Activated CD4-positive, CD25-positive, alpha-beta regulatory T cell (primary cell): ENCODE results near the gene PIKFYVE.
"Not testable (repeated sequence)": the region's sequence is repeated elsewhere in the genome, so short reads cannot be mapped to it uniquely, and the experiment has no call there.

Experiments used
- DNase-seq, 4 experiments: peaks; one replicate each; lab custom pipeline; 2025; lab: John Stamatoyannopoulos, UW

PIKFYVE gene

GRCh38 chr2:208304695-208305094 is 38.6 kb downstream of the PIKFYVE start:
- DNase-seq = no peak

- DNase-seq = no peak
These were observed 40.2 kb downstream of the PIKFYVE start for GRCh38 chr2:208306291-208306690.

- no peak for DNase-seq
These were observed 45.3 kb downstream of the PIKFYVE start for GRCh38 chr2:208311321-208311720.

GRCh38 chr2:208311954-208312353 is 45.9 kb downstream of the PIKFYVE start:
- DNase-seq = no peak

GRCh38 chr2:208315081-208315788 is 49.2 kb downstream of the PIKFYVE start:
- no peak for DNase-seq

- no peak for DNase-seq
These were observed 52.1 kb downstream of the PIKFYVE start for GRCh38 chr2:208318127-208318526.

- DNase-seq = no peak
These were observed 53.3 kb downstream of the PIKFYVE start for GRCh38 chr2:208319391-208319790.

- no peak for DNase-seq
These were observed 54.6 kb downstream of the PIKFYVE start for GRCh38 chr2:208320686-208321085.

GRCh38 chr2:208326016-208326415 is 60.0 kb downstream of the PIKFYVE start:
- no peak for DNase-seq

GRCh38 chr2:208329485-208329884 is 63.4 kb downstream of the PIKFYVE start:
- no peak for DNase-seq

- no peak for DNase-seq
These were observed 68.2 kb downstream of the PIKFYVE start for GRCh38 chr2:208334230-208334629.

GRCh38 chr2:208346756-208347155 is 80.7 kb downstream of the PIKFYVE start:
- no peak for DNase-seq

GRCh38 chr2:208350610-208351009 is 84.6 kb downstream of the PIKFYVE start:
- DNase-seq = no peak

GRCh38 chr2:208352644-208353567 is 86.9 kb downstream of the PIKFYVE start:
- DNase-seq = no peak

- DNase-seq = no peak
These were observed 88.9 kb downstream of the PIKFYVE start for GRCh38 chr2:208354964-208355381.

- DNase-seq = not testable (repeated sequence)
These were observed 90.4 kb downstream of the PIKFYVE start for GRCh38 chr2:208356420-208356819.

- no peak for DNase-seq
These were observed 91.0 kb downstream of the PIKFYVE start for GRCh38 chr2:208356846-208357574.

GRCh38 chr2:208358758-208359631 is 92.9 kb downstream of the PIKFYVE start:
- no peak for DNase-seq

- DNase-seq = no peak
These were observed 93.6 kb downstream of the PIKFYVE start for GRCh38 chr2:208359632-208359986.

- no peak for DNase-seq
These were observed 94.4 kb downstream of the PIKFYVE start for GRCh38 chr2:208360259-208361076.

GRCh38 chr2:208361077-208361441 is 95.0 kb downstream of the PIKFYVE start:
- no peak for DNase-seq
